ENCODE data around the gene WDR74.

Gene WDR74

DNA sequence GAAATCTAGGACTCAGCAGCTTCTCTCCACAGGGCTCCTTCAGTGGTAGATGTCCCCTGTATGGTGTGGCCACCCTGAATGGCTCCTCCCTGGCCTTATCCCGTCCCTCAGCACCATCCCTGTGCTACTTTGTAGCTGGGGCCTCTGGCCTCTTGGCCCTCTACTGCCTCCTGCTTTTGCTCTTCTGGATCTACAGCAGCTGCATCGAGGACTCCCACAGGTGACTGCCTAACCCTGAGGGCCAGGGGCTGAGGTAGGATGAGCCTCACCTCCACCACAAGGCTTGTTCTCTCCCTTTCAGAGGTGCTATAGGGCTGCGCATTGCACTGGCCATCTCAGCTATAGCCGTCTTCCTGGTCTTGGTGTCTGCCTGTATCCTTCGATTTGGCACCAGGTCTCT lies 50.4 kb downstream of the WDR74 start:
- H3K9ac ChIP-seq (ENCODE audit: low read depth, low read length), result peak overlapping the region; percentile 83; the same call in 1 of the 2 replicates
- H3K27me3 ChIP-seq (ENCODE audit: insufficient read depth, low read length, poor library complexity), result no peaks in the 10 kb centered on the region
- H3K79me2 ChIP-seq (ENCODE audit: insufficient read depth, low read length), result peaks cover 59% of the 10 kb centered on the region
- ATAC-seq (ENCODE audit: insufficient read depth, low read depth) (no peak), DNase-seq (no peak)
- H3K4me3 ChIP-seq (ENCODE audit: low read depth in 1 of 2, low read length in 2 of 2), result peak overlapping the region in 1 of 2 experiments; percentile 93; a peak in 2 of 4 replicates
- peak overlapping the region; percentile 92 for H3K4me2 ChIP-seq (ENCODE audit: insufficient read depth, low read length)
- peaks cover 60% of the 10 kb centered on the region for H3K36me3 ChIP-seq (ENCODE audit: insufficient read depth, low read length)
- H3K27ac ChIP-seq (ENCODE audit: low read length), result no peak overlapping the region
- H2AFZ ChIP-seq (ENCODE audit: low read depth, low read length), result no peak overlapping the region
- TF ChIP-seq CTCF (IDR thresholded peaks at IDR 0.05; ENCODE audit: borderline replicate concordance, extremely low read depth, low read length, poor library complexity, severe bottlenecking) (peak; percentile 13), EZH2 (IDR thresholded peaks at IDR 0.05; ENCODE audit: borderline replicate concordance, low read depth, low read length, severe bottlenecking) (no peak)
- no peaks in the 10 kb centered on the region for H3K9me3 ChIP-seq (ENCODE audit: insufficient read depth, low read length, severe bottlenecking)
- peaks cover 61% of the 10 kb centered on the region for H3K4me1 ChIP-seq (ENCODE audit: insufficient read depth, low read length)
- no peaks in the 10 kb centered on the region for H4K20me1 ChIP-seq (ENCODE audit: insufficient read depth, low read length)

GRCh38 chr11:62787005-62787759 lies 52.2 kb downstream of the WDR74 start, which contains the start of gene TMEM179B:
TSS of gene TMEM179B (plus strand) at chr11:62787402. CDS start at chr11:62787432, 30 bp downstream.
- Histone ChIP-seq H3K4me3 (ENCODE audit: low read depth in 1 of 2, low read length in 2 of 2) (peak within 1 kb of the TSS; percentile 88 to 93), H3K27ac (ENCODE audit: low read length) (peak within 1 kb of the TSS; percentile 86), H3K9me3 (ENCODE audit: insufficient read depth, low read length, severe bottlenecking) (no peaks in the 10 kb centered on the region), H3K36me3 (ENCODE audit: insufficient read depth, low read length) (peaks cover 56% of the 10 kb centered on the region), H3K79me2 (ENCODE audit: insufficient read depth, low read length) (peaks cover 57% of the 10 kb centered on the region), H3K9ac (ENCODE audit: low read depth, low read length) (peak within 1 kb of the TSS; percentile 83), H3K27me3 (ENCODE audit: insufficient read depth, low read length, poor library complexity) (no peaks in the 10 kb centered on the region), H4K20me1 (ENCODE audit: insufficient read depth, low read length) (no peaks in the 10 kb centered on the region), H2AFZ (ENCODE audit: low read depth, low read length) (peak within 1 kb of the TSS; percentile 83), H3K4me1 (ENCODE audit: insufficient read depth, low read length) (peaks cover 50% of the 10 kb centered on the region), H3K4me2 (ENCODE audit: insufficient read depth, low read length) (peak within 1 kb of the TSS; percentile 92)
- DNase-seq (peak; percentile 98), ATAC-seq (ENCODE audit: insufficient read depth, low read depth) (peak; percentile 72)
- TF ChIP-seq CTCF (IDR thresholded peaks at IDR 0.05; ENCODE audit: borderline replicate concordance, extremely low read depth, low read length, poor library complexity, severe bottlenecking) (peak; percentile 72), EZH2 (IDR thresholded peaks at IDR 0.05; ENCODE audit: borderline replicate concordance, low read depth, low read length, severe bottlenecking) (no peak)

- ATAC-seq (ENCODE audit: insufficient read depth, low read depth) (peak; percentile 73), DNase-seq (peak; percentile 85)
- Histone ChIP-seq H2AFZ (ENCODE audit: low read depth, low read length) (peak overlapping the region; percentile 83), H3K27ac (ENCODE audit: low read length) (peak overlapping the region; percentile 86), H3K36me3 (ENCODE audit: insufficient read depth, low read length) (peaks cover 57% of the 10 kb centered on the region), H3K9ac (ENCODE audit: low read depth, low read length) (peak overlapping the region; percentile 83), H3K4me3 (ENCODE audit: low read depth in 1 of 2, low read length in 2 of 2) (peak overlapping the region; percentile 88 to 93; a peak in 3 of 4 replicates), H3K4me2 (ENCODE audit: insufficient read depth, low read length) (peak overlapping the region; percentile 92), H3K79me2 (ENCODE audit: insufficient read depth, low read length) (peaks cover 51% of the 10 kb centered on the region), H4K20me1 (ENCODE audit: insufficient read depth, low read length) (no peaks in the 10 kb centered on the region), H3K4me1 (ENCODE audit: insufficient read depth, low read length) (peaks cover 47% of the 10 kb centered on the region), H3K27me3 (ENCODE audit: insufficient read depth, low read length, poor library complexity) (no peaks in the 10 kb centered on the region), H3K9me3 (ENCODE audit: insufficient read depth, low read length, severe bottlenecking) (no peaks in the 10 kb centered on the region)
- TF ChIP-seq CTCF (IDR thresholded peaks at IDR 0.05; ENCODE audit: borderline replicate concordance, extremely low read depth, low read length, poor library complexity, severe bottlenecking), result peak; percentile 96
- no peak for TF ChIP-seq EZH2 (IDR thresholded peaks at IDR 0.05; ENCODE audit: borderline replicate concordance, low read depth, low read length, severe bottlenecking)
Measured at GRCh38 chr11:62786318-62787004, 52.9 kb downstream of the WDR74 start.
